GM21737 (cell line): ENCODE measurements around the gene NMNAT3.

ENCODE experiments used
- ATAC-seq: cut with Tn5 transposase; IDR thresholded peaks from one replicate; pipeline ENCODE4 v1.9.1; 2021; ENCODE audit warnings: mild to moderate bottlenecking, moderate library complexity; ENCODE audit not compliant: unreplicated experiment

The NMNAT3 gene

DNA sequence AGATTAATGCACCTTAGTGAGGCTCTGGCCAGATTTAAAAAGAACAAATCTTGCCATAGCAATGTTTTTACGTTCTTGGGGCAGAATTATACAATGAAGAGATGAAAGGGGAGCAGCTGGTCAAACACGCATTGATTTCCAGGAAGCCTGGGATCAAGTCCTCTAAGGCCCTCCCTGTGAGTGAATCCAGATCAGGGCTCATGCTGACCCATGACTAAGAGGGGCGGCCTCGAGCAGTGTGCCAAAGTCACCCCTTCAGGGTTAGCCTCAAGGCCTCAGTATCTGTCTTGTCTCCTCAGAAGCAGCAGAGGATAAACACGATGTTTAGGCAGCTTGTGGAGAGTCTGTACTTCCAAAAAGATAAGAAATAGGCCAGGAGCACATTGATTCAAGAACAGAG, 129.0 kb downstream of the NMNAT3 start:
- no peak for ATAC-seq

DNA sequence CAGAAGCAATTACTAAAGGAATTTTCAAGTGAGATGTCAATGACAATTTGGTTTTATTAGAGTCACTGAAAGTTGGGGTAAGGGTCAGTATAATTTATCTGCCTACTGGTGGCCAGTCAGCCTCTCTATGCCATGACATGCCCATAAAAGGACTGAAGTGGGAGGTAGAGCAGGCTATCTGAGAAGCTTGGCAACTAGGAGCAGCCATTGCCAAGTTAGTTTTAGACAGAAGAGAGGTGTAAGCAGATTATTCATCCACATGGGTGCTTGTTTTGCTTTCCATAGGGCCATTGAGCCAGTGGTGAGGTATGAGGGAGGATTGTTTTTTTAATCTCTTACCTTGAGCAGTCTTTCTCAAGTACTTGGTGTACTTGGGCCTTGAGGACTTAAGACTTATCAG, 130.1 kb downstream of the NMNAT3 start:
- no peak for ATAC-seq

DNA sequence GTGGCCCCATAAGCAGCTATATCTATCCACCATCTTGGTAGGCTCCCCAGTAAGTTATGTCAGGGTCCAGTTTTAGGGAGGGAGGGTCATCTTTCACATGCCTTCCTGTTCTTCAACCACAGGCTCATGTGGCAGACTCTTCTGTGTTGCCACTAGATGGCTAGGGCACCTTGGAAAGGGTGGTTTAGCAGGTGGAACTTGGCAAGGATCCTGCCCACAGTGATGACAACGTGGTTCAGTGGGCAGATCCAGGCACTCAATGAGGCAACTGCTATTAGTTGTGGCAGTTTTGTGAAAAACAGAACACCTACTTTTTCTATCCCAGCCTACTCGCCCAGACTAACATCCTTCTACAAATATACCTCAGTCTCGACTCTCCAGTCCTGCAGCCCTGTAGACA, 131.0 kb downstream of the NMNAT3 start:
- ATAC-seq: no peak

DNA sequence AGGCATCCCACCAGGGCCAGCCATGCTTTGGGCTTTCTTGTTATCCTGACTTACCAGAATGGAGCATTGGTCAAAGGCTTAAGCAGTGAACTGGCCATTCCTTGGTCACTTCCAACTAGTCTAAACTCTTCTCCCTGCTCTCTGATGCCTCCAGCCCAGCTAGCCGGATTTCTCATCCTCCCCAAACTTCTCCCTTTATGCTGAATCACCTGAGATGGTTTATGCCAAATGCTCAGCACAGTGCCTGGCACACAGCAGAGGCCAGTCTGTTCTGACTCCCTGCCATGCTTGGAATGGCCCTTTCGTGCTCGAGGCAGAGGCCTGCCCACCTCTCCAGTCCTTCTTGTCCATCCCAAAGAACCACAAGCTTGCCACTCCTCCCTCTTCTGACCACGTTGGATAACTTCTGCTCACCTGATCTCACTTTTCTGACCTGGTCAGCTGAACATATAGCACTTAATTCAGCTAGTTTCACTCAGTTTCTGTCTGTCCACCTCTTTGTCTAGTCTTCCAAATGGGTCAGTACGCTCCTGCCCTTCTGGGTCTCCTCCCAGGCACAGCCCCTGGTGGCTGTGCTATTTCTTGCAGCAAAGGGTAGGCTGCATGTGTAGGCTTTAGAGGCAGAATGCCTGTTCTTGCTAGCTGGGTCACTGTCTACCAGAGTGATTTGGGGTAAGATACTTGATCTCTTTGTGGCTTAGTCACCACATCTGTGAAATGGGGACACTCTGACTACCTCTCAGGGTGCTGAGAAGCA, 136.1 kb downstream of the NMNAT3 start:
- ATAC-seq: no peak

DNA sequence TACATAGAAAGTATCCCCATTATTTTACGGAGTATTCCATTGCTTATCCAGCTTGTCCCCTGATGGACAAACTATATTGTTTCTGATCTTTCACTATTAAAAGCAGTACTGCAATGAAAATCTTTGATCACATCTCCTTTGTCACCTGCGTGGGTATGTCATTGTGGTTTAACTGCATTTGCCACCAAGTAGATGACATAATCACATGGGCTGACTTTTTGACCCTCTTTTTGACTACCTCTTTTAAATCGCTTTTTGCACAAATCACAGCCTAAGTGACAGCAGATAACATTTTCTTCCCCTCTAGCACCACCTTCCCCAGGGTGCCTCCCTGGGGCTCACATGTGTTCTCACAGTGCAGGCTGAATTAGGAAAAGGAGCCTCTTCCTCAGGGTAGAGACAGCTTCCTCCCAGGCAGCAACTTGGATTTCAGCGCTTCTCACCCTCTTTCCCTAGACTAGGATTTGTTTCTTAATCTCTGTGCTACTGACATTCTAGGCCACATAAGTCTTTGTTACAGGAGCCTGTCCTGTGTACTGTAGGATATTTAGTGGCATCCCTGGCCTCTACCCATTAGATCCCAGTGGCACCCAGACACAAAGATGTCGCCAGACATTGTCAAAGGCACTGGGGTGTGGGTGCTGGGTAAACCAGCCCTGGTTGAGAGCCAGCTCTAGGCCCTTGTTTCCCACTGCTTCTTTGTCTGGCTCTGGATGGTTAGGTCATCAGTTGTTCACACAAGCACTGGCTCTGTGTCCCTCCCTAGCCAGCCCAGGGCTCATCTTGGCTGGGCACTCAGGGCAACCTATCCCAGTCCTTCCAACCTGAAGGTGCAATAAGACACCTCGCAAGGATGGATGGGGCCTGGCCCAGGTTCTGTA, 136.9 kb downstream of the NMNAT3 start:
- no peak for ATAC-seq

DNA sequence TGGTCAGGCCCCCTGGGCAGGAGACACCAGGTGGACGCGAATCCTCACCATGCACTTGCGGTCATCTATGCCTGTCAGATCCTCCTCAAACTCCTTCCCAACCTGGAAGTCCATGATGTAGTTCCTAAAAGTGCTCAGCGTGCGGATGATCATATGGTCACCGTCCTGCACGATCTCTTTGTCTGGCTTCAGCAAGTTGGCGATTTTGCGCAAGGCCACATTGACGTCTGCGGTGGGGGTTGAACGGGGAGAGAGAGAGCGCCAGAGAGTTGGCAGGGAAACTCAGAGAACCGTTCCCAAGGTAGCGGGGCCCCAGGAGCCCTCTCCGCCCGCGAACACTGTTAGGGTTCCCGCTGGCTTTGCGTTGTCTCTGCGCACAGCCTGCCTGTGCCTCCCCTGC, 139.0 kb downstream of the NMNAT3 start:
- ATAC-seq: no peak

DNA sequence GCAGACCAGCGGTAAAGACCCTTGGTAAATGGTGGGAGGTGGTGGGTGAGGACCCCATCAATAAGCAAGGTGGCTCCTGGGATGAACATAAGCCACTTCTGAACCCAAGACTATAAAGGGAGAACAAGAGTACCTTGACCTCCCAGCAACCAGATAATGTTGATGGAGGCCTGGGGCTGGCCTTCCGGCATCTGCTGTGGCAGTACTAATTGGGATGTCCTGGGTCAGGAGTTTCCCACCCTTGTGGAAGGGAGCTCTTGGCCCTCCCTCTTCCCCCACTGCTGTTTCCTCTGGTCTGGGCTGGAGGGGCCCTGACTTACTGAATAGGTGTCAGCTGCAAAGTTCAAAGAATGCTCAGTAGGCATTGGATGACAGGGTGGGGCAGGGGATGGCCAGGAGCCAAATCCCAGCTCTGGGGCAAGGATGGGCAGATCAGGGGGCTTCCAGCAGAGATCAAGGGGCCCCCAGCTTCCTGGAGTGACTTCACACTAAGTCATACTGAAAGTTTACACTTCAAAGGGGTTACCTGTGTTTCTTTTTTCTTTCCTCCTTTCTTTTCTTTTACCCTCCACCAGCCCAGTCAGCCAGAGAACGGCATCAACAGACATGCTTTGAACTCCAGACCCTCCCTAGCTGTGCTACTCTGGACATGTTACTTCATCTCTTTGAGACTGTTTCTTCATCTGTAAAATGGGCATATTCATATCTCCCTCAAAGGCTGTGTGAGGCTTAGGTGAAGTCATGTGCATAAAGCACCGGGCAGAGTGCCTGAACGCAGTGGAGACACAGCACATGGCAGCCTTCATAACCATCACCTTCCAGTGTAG, 139.8 kb downstream of the NMNAT3 start:
- ATAC-seq: no peak

DNA sequence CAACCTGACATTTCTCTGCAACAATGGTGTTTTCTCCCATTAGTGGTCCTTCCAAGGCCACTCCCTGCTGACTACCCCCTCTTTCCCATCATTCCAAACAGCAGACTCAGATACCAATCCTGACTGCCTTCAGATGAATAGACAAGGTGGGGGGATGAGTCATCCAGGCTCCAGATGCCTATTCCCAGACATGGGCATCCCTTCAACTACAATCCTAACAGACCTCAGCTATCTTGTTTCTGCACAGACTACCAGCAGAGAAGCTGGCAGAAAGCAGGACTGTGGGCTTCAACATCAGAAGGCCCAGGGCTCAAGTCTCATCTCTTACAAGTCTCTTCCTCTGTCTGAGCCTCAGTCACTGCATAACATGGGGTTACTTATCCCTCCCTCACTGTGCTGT, 140.4 kb downstream of the NMNAT3 start:
- no peak for ATAC-seq

DNA sequence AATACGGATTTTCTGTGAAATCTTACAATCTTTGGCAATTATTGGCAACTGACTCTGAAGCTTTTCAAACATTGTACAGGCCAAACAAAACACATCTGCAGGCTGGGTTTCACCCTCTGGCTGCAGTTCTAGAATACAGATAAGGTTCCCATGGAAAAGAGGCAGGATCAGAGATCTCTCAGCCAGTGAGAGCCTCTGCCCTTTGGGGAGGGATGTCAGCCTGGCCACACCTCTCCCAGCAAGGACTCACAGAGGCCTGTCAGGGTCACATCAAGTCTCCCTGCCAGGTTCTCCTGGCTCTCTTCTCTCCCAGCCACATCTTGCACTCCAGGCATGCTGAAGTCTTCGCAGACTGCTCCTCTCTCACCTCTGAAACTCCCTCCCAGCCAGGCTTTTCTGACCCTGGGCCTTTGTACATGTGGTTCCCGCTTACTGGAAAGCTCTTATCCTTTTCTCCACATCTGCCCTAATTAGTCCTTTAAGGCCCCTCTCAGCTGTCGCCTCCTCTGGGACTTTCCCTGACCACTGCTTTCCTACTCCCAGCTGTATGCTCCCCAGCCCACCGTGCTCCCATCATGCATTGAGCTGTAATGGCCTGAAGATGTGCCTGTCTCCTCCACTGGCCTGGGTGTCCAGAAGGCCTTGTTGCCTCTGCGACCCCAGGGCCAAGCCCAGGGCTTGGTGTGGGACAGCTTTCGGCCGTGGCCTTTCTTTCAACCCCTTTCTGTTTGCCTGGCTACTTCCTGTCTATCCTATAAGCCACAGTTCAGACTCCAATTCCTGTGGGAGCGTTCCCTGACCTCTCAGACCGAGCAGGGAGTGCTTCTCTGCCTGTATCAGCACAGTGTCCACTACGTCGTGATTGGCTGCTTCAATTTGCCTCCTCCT, 142.5 kb downstream of the NMNAT3 start:
- ATAC-seq: no peak

DNA sequence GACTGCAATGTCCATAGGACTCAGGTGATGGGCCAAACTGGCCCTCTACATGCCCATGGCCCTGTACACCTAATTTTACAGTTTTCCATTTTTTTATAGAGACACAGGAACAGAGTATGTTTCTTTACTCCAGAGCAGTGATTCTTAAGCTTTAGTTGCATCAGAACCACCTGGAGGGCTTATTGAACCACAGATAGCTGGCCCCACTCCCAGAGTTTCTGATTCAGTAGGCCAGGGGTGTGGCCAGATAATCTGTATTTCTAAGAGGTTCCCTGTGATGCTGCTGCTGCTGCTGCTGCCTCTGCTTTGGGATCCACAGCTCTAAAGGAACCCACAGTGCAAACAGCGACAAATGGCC, 143.3 kb downstream of the NMNAT3 start:
- ATAC-seq: no peak

DNA sequence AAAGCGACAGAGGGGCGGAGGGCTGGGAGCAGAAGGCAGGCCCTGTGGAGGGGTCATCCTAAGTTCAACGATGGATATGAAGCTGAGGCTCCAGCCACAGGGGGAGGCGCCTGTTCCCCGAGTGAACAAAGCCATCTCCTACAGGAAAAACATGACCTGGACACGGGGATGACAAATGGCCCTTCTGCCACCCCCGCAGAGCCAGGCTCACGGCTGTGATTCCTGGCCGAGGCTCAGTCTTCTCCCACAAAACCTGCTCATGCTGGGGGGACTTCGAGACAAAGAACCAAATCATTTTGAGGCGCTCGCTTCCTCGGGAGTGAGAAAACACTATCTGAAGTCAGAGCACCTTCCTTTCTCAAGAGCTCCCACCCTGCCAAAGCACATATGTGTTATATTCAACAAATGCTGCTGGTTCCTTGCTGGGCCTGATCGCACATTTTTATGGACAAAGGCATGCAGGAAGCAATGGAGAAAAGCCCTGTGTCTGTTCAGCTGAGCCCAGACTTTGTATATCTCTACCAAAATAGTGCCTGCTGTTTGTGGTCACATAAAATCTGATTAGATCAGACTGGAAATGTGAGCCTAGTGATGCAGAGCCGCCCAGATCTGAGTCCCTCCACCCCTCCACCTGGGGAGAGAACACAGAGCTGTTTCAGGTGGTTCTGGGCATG, 143.9 kb downstream of the NMNAT3 start:
- ATAC-seq: no peak

DNA sequence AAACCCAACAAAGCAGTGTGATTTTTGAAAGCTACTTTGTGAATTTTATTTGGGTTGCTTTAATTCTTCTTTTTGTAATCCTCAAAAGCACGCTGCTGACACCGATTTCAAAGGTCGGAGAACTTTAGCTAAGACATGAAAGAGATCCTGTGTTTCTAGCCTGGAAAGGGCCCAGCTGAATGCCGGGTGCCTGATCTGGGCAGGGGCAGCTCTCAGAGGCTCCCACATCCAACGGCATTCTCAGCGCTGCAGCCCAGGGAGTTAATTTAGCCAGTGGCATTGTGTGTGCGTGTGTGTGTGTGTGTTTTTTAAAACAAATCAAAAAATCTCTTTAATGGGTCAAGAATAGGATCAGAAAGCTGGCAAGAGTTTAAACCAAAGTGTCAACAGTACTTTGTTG, 144.8 kb downstream of the NMNAT3 start:
- ATAC-seq: no peak

DNA sequence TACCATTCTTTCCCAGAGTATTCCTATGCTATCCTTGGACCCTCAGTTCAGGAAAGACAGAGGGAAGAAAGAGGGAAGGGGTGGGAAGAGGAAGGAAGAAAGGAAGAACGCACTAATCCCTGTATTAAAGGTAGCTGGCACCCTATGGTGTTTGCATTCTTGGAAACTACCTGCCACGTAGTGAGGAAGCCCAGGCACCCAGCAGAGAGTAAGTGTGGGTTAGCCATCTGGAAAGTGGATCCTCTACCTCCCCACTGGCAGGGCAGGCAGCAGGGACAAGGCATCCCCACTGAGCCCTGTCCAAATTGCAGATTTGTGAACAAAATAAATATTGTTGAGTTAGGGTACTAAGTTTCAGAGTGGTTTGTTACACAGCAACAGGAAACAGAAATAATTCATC, 147.1 kb downstream of the NMNAT3 start:
- ATAC-seq: no peak

DNA sequence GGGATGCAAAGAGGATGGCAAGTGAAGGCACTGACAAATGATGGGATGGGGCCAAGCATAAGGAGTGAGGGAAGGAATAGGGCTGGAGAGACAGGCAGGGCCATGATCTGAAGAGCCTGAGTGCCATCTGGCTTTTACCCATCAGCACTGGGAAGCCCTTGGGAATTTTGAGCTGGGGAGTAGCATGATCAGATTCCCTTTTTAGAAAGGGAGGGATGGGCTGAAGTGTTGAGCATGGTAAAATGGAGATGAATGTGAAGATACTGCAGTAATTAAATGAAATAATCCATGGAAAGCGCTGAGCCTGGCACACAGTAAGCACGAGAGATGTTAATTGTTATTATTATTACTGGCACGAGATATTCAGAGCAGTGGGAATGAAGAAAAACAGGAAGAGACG, 148.1 kb downstream of the NMNAT3 start:
- ATAC-seq: no peak

DNA sequence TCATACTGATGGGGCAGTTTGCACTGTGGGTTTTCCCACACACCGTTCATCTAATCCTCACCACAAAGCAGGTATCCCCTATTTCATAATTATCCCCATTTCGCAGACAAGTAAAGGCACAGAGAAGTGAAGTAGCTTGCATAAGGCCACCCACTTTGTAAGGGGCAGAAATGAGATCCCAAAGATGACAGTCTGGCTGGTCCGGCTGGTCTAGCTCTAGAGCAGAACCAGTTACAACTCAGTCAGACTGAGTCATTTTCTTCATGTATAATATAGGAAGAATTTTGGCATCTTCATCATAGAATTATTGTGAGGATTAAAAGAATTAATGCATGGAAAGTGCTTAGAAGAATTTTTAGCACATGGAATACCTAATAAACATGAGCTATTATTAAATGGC, 148.8 kb downstream of the NMNAT3 start:
- no peak for ATAC-seq

DNA sequence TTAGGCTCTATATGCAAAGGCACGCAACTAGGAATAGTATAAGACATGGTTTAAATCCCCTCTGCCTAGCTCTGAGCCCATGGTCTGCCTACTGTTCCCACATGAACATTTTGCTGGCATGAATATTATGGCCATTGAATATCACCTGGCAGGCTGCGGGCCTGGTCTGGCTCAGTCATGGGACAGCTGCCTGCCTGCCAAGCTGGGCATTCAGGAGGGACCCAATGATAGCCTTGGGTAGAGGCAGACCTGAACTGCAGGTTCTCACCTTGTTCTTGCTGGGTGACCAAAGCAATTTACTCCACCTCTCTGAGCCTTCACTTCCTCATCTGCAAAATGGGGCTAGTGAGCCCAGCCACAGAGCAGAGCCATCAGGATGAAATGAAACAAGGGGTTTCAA, 149.5 kb downstream of the NMNAT3 start:
- no peak for ATAC-seq

DNA sequence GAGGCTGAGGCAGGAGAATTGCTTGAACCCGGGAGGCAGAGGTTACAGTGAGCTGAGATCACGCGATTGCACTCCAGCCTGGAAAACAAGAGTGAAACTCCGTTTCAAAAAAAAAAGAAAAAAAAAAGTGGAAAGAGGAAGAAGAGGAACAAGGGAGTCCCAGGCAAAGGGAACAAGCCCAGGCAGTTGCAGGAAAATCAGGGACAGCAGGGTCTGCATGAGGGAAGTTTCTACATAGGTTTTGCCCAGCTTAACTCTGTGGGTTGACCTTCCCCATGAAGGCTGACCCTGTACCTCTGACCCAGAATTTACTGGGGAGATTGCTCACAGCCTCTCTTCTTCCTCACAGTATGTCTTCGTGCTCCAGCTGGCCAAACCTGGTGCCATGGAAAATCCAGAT, 150.5 kb downstream of the NMNAT3 start:
- ATAC-seq: no peak

DNA sequence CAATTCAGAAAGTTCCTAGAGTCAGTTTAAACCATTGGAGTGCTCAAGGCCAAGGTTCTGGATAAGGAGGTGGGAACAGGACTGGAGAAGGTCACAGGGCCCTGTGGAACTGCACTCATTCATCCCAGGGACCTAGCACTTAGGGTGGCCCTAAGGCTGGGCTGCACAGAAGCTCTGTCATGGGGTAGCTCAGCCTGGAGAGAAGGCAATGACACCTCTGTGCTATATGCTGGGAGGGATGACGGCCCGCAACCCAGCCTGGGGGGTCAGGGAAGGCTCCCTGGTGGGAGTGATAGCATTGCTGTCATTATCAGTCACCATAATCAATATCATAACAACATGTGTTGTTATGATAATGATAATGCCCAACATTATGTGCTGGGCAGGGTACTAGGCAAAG, 151.6 kb downstream of the NMNAT3 start:
- no peak for ATAC-seq

DNA sequence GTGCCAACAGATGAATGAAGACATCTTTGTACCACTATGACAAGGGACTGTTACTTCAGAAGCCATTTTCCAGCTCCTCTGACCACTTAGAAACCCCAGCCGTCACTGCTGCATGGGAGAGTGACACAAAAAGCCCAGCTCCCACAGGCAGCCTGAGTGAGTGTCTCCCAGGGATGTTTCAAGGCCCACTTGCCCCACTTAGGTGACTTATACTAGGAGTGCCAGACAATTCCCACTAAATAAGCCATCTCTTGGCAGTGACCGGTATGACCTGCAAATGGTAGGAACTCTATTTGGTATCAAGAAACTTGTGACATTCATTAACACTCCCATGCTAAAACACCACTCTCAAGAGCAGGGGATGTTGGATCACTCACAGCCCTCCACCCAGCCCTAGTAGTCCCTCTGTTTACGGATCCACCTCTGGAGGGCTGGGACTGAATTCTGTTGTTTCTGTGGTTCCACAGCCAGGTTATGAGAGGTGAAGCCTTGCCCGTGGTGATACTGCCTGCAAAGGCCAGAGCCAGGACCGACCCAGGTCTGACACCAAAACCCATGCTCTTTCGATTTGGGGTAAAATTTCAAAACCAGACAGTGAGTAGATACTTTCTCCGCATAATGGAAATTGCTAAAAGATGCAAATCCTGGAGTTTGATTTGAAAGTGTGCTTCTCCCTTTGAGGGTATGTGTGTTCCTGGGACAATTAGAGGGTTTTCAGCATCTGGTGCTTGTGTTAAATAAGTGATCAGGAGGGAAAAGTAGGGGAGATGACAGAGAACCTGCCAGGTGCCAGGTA, 152.7 kb downstream of the NMNAT3 start:
- ATAC-seq: no peak
